ENCODE measurements around the gene CACNA1A.

- TF ChIP-seq, protein P1, sequence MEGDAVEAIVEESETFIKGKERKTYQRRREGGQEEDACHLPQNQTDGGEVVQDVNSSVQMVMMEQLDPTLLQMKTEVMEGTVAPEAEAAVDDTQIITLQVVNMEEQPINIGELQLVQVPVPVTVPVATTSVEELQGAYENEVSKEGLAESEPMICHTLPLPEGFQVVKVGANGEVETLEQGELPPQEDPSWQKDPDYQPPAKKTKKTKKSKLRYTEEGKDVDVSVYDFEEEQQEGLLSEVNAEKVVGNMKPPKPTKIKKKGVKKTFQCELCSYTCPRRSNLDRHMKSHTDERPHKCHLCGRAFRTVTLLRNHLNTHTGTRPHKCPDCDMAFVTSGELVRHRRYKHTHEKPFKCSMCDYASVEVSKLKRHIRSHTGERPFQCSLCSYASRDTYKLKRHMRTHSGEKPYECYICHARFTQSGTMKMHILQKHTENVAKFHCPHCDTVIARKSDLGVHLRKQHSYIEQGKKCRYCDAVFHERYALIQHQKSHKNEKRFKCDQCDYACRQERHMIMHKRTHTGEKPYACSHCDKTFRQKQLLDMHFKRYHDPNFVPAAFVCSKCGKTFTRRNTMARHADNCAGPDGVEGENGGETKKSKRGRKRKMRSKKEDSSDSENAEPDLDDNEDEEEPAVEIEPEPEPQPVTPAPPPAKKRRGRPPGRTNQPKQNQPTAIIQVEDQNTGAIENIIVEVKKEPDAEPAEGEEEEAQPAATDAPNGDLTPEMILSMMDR (IDR thresholded peaks at IDR 0.05; ENCODE audit: insufficient read depth, low read length, poor library complexity, severe bottlenecking) = no peak
- no peak for TF ChIP-seq EZH2phosphoT487 (conservative IDR thresholded peaks at IDR 0.05; ENCODE audit: low read length)
Measured at GRCh38 chr19:13252569-13253335, 253.5 kb downstream of the CACNA1A start.

Data from SU-DHL-6 (cell line).